Activated T-cell treated with anti-CD3 and anti-CD28 coated beads, Interleukin-2, amount 50 U/mL, for 72 hours (primary cell): ENCODE data around the gene CARS2. TPM values are rescaled to one million over a fixed set of nuclear protein-coding genes. Genes with fewer than 3 reads are reported as not detected.
A peak's percentile ranks its signal among the peaks of the same experiment; 100 is the strongest.

Source experiments
- ATAC-seq, 2 donors: fragments of 150-1000 bp; cut with Tn5 transposase; replicated peaks in 1 of 2; 2 replicates each; pipeline ENCODE4 v1.10.0; 2021; ENCODE audit warnings: moderate library complexity in 2 of 2, mild to moderate bottlenecking in 1 of 2
- DNase-seq, 2 donors: peaks; one replicate each; pipeline ENCODE4 v3.0.0; 2021 to 2022; ENCODE audit warnings: mixed read lengths in 1 of 2
- H3K27ac Mint-ChIP-seq: one replicate; pipeline ENCODE4 v1.8.0; 2022; ENCODE audit warnings: mild to moderate bottlenecking, moderate library complexity, mixed read lengths
- H3K27me3 Mint-ChIP-seq: one replicate; pipeline ENCODE4 v1.8.0; 2022; ENCODE audit warnings: low read depth, mixed read lengths
- H3K36me3 Mint-ChIP-seq, 2 donors: one replicate each; pipeline ENCODE4 v1.8.0; 2022; ENCODE audit warnings: mixed read lengths in 2 of 2, mild to moderate bottlenecking in 1 of 2; ENCODE audit not compliant: insufficient read depth in 2 of 2
- H3K4me1 Mint-ChIP-seq: one replicate; pipeline ENCODE4 v1.8.0; 2022; ENCODE audit warnings: low read depth, mixed read lengths
- H3K4me3 Mint-ChIP-seq, 2 donors: one replicate each; pipeline ENCODE4 v1.8.0; 2022; ENCODE audit warnings: mild to moderate bottlenecking in 2 of 2, mixed read lengths in 2 of 2, moderate library complexity in 2 of 2
- H3K9me3 Mint-ChIP-seq, 2 donors: one replicate each; pipeline ENCODE4 v1.8.0; 2022; ENCODE audit warnings: mixed read lengths in 2 of 2
- total RNA-seq, 2 donors: library from RNA; stranded (reverse); gene quantifications; one replicate each; pipeline ENCODE4 v1.2.3, GENCODE V29; 2022

The CARS2 gene
- total RNA-seq, 2 donors from 2014 or later, result 42.3 to 59.3 TPM

- Mint-ChIP-seq H3K9me3 (no peaks in the 10 kb centered on the region), H3K27me3 (no peaks in the 10 kb centered on the region), H3K27ac (peak overlapping the region; percentile 99), H3K4me3 (peak overlapping the region; percentile 96), H3K36me3 (peaks cover 6 to 10% of the 10 kb centered on the region in 2 donors), H3K4me1 (peaks cover 38% of the 10 kb centered on the region)
- DNase-seq (peak; percentile 95 to 97), ATAC-seq (peak; percentile 64 to 66)
Measured at GRCh38 chr13:110715395-110716246, 9.7 kb upstream of the CARS2 start.

GRCh38 chr13:110714797-110715394 is 9.0 kb upstream of the CARS2 start:
- peak overlapping the region; percentile 96 for H3K4me3 Mint-ChIP-seq
- H3K36me3 Mint-ChIP-seq, result peaks cover 6 to 9% of the 10 kb centered on the region in 2 donors
- H3K27me3 Mint-ChIP-seq, result no peaks in the 10 kb centered on the region
- no peaks in the 10 kb centered on the region for H3K9me3 Mint-ChIP-seq
- H3K4me1 Mint-ChIP-seq, result peaks cover 36% of the 10 kb centered on the region
- ATAC-seq (peak; percentile 0), DNase-seq (peak in 1 of 2 donors; percentile 58)
- peak overlapping the region; percentile 99 for H3K27ac Mint-ChIP-seq

GRCh38 chr13:110713981-110714796 is 8.3 kb upstream of the CARS2 start:
- Mint-ChIP-seq H3K4me3 (peak overlapping the region; percentile 96), H3K36me3 (peaks cover 3 to 4% of the 10 kb centered on the region in 2 donors), H3K4me1 (peaks cover 29% of the 10 kb centered on the region), H3K9me3 (no peaks in the 10 kb centered on the region), H3K27me3 (no peaks in the 10 kb centered on the region), H3K27ac (peak overlapping the region; percentile 89)
- ATAC-seq (peak in 1 of 2 donors; percentile 5), DNase-seq (peak; percentile 73 to 79)

GRCh38 chr13:110713642-110713952 is 7.7 kb upstream of the CARS2 start, which contains the start of gene ING1:
Gene ING1, plus strand, starts transcription at chr13:110713700. Its CDS starts 450 bp downstream, at chr13:110714150.
- Mint-ChIP-seq H3K4me1 (peaks cover 23% of the 10 kb centered on the region), H3K27ac (peak within 1 kb of the TSS; percentile 97), H3K4me3 (peak within 1 kb of the TSS; percentile 96 to 99), H3K27me3 (no peaks in the 10 kb centered on the region), H3K36me3 (peaks cover 2 to 3% of the 10 kb centered on the region in 2 donors), H3K9me3 (no peaks in the 10 kb centered on the region)
- ATAC-seq (no peak), DNase-seq (no peak)

GRCh38 chr13:110712849-110713641 is 7.1 kb upstream of the CARS2 start:
- peaks cover 21% of the 10 kb centered on the region for H3K4me1 Mint-ChIP-seq
- ATAC-seq (peak; percentile 63), DNase-seq (peak; percentile 99)
- peak overlapping the region; percentile 96 to 99 for H3K4me3 Mint-ChIP-seq
- H3K27me3 Mint-ChIP-seq, result no peaks in the 10 kb centered on the region
- peaks cover 2 to 3% of the 10 kb centered on the region in 2 donors for H3K36me3 Mint-ChIP-seq
- H3K27ac Mint-ChIP-seq, result peak overlapping the region; percentile 97
- no peaks in the 10 kb centered on the region for H3K9me3 Mint-ChIP-seq

GRCh38 chr13:110712081-110712848 is 6.3 kb upstream of the CARS2 start:
- Mint-ChIP-seq H3K27me3 (no peaks in the 10 kb centered on the region), H3K4me3 (peak overlapping the region; percentile 96 to 99), H3K36me3 (peaks cover 2 to 3% of the 10 kb centered on the region in 2 donors), H3K4me1 (peaks cover 15% of the 10 kb centered on the region), H3K9me3 (no peaks in the 10 kb centered on the region), H3K27ac (peak overlapping the region; percentile 99)
- peak; percentile 32 for ATAC-seq
- DNase-seq, result peak; percentile 84 to 91

- H3K36me3 Mint-ChIP-seq, result peaks cover 3 to 11% of the 10 kb centered on the region in 2 donors
- peak overlapping the region; percentile 81 to 87 for H3K4me3 Mint-ChIP-seq
- H3K4me1 Mint-ChIP-seq, result peaks cover 49% of the 10 kb centered on the region
- no peaks in the 10 kb centered on the region for H3K27me3 Mint-ChIP-seq
- H3K27ac Mint-ChIP-seq, result no peak overlapping the region
- DNase-seq, result no peak
- no peaks in the 10 kb centered on the region for H3K9me3 Mint-ChIP-seq
- ATAC-seq, result no peak
Measured at GRCh38 chr13:110706570-110707372, 855 bp upstream of the CARS2 start.

- no peak for DNase-seq
- no peak for ATAC-seq
- Mint-ChIP-seq H3K4me1 (peaks cover 39% of the 10 kb centered on the region), H3K4me3 (peak overlapping the region; percentile 90 to 93), H3K27me3 (no peaks in the 10 kb centered on the region), H3K9me3 (no peaks in the 10 kb centered on the region), H3K27ac (peak overlapping the region; percentile 89), H3K36me3 (peaks cover 4 to 15% of the 10 kb centered on the region in 2 donors)
Measured at GRCh38 chr13:110705356-110705825, 525 bp downstream of the CARS2 start.

GRCh38 chr13:110702591-110703526 is 3.1 kb downstream of the CARS2 start:
- Mint-ChIP-seq H3K27me3 (no peaks in the 10 kb centered on the region), H3K9me3 (no peaks in the 10 kb centered on the region), H3K36me3 (peaks cover 7 to 19% of the 10 kb centered on the region in 2 donors), H3K27ac (no peak overlapping the region), H3K4me3 (peak overlapping the region in 1 of 2 donors; percentile 2), H3K4me1 (peaks cover 59% of the 10 kb centered on the region)
- ATAC-seq (no peak), DNase-seq (no peak)

- H3K9me3 Mint-ChIP-seq, result no peaks in the 10 kb centered on the region
- ATAC-seq, result no peak
- DNase-seq, result no peak
- H3K27me3 Mint-ChIP-seq, result no peaks in the 10 kb centered on the region
- H3K27ac Mint-ChIP-seq, result peak overlapping the region; percentile 52
- peaks cover 7 to 23% of the 10 kb centered on the region in 2 donors for H3K36me3 Mint-ChIP-seq
- H3K4me1 Mint-ChIP-seq, result peaks cover 56% of the 10 kb centered on the region
- H3K4me3 Mint-ChIP-seq, result no peak overlapping the region
Measured at GRCh38 chr13:110702089-110702488, 3.8 kb downstream of the CARS2 start.
